BE2C (cell line): ENCODE measurements around the gene NRIP1. TPM values are rescaled to one million over a fixed set of nuclear protein-coding genes. Genes with fewer than 3 reads are reported as not detected.
A peak's percentile ranks its signal among the peaks of the same experiment; 100 is the strongest.

Experiments
- DNase-seq: peaks from one replicate; pipeline ENCODE4 v3.0.0-alpha.2; 2020
- H3K27me3 ChIP-seq: fragments of 250-450 bp; sonication (Bioruptor Pico); 2 replicates; pipeline ENCODE4 v1.5.1; 2020; ENCODE audit warnings: mild to moderate bottlenecking
- H3K36me3 ChIP-seq: fragments of 250-450 bp; sonication (Bioruptor Pico); 2 replicates; pipeline ENCODE4 v1.5.1; 2020; ENCODE audit warnings: mild to moderate bottlenecking
- H3K4me1 ChIP-seq: fragments of 250-450 bp; sonication (Bioruptor Pico); 2 replicates; pipeline ENCODE4 v1.5.1; 2020
- H3K4me3 ChIP-seq: 2 replicates; pipeline ENCODE4 v1.5.1; 2011; ENCODE audit warnings: low read depth, low read length
- H3K9me3 ChIP-seq: fragments of 250-450 bp; sonication (Bioruptor Pico); 2 replicates; pipeline ENCODE4 v1.5.1; 2020
- polyA plus RNA-seq: library from polyadenylated mRNA; unstranded; fragments of >200 nt; gene quantifications from one replicate; pipeline ENCODE4 v1.2.1, GENCODE V29; 2012; ENCODE audit warnings: low read depth, missing spikeins; ENCODE audit not compliant: insufficient read length, insufficient read depth
- TF ChIP-seq, protein P1 (sequence below): IDR thresholded peaks from 2 replicates; pipeline ENCODE4 v1.5.1; 2012; ENCODE audit warnings: mild to moderate bottlenecking, low read depth, low read length

The NRIP1 gene, protein sequence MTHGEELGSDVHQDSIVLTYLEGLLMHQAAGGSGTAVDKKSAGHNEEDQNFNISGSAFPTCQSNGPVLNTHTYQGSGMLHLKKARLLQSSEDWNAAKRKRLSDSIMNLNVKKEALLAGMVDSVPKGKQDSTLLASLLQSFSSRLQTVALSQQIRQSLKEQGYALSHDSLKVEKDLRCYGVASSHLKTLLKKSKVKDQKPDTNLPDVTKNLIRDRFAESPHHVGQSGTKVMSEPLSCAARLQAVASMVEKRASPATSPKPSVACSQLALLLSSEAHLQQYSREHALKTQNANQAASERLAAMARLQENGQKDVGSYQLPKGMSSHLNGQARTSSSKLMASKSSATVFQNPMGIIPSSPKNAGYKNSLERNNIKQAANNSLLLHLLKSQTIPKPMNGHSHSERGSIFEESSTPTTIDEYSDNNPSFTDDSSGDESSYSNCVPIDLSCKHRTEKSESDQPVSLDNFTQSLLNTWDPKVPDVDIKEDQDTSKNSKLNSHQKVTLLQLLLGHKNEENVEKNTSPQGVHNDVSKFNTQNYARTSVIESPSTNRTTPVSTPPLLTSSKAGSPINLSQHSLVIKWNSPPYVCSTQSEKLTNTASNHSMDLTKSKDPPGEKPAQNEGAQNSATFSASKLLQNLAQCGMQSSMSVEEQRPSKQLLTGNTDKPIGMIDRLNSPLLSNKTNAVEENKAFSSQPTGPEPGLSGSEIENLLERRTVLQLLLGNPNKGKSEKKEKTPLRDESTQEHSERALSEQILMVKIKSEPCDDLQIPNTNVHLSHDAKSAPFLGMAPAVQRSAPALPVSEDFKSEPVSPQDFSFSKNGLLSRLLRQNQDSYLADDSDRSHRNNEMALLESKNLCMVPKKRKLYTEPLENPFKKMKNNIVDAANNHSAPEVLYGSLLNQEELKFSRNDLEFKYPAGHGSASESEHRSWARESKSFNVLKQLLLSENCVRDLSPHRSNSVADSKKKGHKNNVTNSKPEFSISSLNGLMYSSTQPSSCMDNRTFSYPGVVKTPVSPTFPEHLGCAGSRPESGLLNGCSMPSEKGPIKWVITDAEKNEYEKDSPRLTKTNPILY (N-terminal part only)
- 11.1 TPM for polyA plus RNA-seq

DNA sequence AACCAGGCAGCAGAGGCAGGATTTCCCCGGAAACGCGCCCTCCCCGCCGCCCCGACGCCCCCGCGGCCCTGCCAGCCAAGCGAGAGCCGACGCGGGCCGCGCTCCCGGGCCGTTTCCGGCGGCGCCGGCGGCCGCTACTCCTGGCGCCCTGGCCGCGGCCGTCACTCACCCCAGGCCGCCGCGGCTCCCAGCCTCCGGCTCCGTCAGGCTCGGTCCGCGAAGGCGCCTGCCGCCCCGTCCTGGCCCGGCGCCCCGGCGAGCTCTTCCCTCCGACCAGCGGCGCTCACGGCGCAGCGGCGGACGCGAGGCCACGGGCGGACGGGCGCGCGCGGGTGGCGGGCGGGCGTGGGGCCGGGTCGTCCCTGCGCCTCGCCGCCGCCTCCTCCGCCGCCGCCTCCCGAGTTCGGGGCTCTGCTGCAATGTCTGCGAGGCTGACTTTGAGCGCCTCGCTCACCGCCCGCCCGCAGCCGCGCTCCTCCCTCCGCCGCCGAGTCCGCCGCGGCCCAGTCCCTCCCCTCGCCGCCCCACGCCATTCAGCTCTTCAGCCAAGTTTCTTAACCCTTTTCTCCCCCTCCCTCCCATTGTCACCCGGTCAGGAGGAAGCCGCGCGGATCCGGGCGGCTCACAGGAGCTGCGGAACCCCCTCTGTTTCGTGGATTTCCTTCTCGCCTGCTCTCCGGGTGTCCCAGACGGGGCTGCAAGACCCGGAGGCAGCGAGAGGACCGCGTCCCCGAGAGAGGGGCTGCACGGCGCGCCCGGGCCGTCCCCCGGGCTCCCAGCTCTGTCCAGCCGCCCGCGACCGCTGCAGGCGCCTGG is at the start of gene NRIP1:
NRIP1 (minus strand) TSS at position 425 of the 816 bp plus-strand sequence. CDS start 96,808 bp downstream, outside the sequence.
- peak; percentile 91 for DNase-seq
- peak within 1 kb of the TSS; percentile 78 for H3K4me3 ChIP-seq
- TF ChIP-seq, protein P1, sequence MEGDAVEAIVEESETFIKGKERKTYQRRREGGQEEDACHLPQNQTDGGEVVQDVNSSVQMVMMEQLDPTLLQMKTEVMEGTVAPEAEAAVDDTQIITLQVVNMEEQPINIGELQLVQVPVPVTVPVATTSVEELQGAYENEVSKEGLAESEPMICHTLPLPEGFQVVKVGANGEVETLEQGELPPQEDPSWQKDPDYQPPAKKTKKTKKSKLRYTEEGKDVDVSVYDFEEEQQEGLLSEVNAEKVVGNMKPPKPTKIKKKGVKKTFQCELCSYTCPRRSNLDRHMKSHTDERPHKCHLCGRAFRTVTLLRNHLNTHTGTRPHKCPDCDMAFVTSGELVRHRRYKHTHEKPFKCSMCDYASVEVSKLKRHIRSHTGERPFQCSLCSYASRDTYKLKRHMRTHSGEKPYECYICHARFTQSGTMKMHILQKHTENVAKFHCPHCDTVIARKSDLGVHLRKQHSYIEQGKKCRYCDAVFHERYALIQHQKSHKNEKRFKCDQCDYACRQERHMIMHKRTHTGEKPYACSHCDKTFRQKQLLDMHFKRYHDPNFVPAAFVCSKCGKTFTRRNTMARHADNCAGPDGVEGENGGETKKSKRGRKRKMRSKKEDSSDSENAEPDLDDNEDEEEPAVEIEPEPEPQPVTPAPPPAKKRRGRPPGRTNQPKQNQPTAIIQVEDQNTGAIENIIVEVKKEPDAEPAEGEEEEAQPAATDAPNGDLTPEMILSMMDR = no peak
- H3K4me1 ChIP-seq = peaks cover 19% of the 10 kb centered on the region
- H3K9me3 ChIP-seq = no peaks in the 10 kb centered on the region
- no peaks in the 10 kb centered on the region for H3K27me3 ChIP-seq
- no peaks in the 10 kb centered on the region for H3K36me3 ChIP-seq

DNA sequence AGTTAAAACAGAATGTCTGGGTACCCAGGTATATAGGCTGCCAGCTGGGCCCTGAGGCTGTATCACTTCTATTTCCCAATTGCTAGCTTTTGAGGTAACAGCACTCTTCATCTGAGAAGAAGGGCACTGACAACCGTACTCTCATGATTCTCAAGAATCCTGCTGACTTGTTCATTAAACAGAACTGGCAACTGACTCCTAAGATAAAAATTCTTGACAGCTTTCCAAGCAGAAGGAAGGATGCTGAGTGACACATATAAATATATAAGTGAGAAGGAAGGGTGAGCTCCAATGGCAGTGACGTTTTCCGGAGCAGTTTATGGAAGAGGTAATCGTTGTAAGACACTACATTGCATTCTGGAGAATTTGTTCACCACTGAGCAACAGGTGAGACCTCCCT is 48.1 kb upstream of the NRIP1 start:
- Histone ChIP-seq H3K4me1 (no peaks in the 10 kb centered on the region), H3K27me3 (no peaks in the 10 kb centered on the region), H3K36me3 (no peaks in the 10 kb centered on the region), H3K9me3 (no peaks in the 10 kb centered on the region), H3K4me3 (no peak overlapping the region)
- TF ChIP-seq, protein P1 = no peak
- DNase-seq = no peak

DNA sequence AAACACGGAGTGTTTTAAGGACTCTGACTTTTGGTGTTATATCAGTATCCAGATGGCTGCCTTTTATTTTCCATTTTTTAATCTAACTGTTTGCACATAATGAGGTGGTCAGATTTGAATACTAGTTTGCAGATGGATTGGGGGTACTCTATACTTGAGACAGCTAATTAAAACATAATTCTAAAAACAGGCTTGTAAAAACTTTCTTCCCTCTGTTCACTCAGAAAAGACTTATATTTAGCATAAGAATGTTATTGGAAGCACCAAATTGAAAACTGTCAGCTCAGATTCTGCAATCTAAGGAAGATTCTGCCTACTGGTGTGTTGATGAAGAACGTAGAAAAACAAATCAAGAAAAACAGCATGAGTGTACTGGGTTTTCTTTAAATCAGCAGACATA is 44.0 kb upstream of the NRIP1 start:
- TF ChIP-seq, protein P1 = no peak
- H3K27me3 ChIP-seq = no peaks in the 10 kb centered on the region
- H3K4me1 ChIP-seq = peaks cover 10% of the 10 kb centered on the region
- no peak for DNase-seq
- no peak overlapping the region for H3K4me3 ChIP-seq
- H3K36me3 ChIP-seq = no peaks in the 10 kb centered on the region
- H3K9me3 ChIP-seq = no peaks in the 10 kb centered on the region

DNA sequence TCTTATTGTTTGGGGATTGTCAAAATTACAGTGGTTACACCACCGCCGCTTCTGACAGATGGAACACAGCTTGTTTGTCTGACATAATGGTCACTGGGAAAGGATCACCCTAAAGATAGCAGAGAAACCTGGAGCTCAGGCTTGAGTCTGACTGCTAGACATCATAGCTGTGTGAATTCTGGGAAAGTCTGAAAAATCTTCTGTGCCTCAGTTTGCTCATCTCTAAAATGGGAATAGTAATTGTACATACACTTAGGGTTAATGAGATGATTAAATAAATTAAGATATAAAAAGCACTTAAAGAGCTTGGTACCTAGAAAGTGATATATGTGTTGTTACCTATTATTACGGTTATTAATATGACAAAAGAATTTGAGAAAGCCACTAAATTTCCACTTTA is 39.7 kb upstream of the NRIP1 start:
- peaks cover 10% of the 10 kb centered on the region for H3K4me1 ChIP-seq
- H3K27me3 ChIP-seq = no peaks in the 10 kb centered on the region
- H3K4me3 ChIP-seq = no peak overlapping the region
- DNase-seq = no peak
- TF ChIP-seq, protein P1 = no peak
- no peaks in the 10 kb centered on the region for H3K36me3 ChIP-seq
- H3K9me3 ChIP-seq = no peaks in the 10 kb centered on the region

DNA sequence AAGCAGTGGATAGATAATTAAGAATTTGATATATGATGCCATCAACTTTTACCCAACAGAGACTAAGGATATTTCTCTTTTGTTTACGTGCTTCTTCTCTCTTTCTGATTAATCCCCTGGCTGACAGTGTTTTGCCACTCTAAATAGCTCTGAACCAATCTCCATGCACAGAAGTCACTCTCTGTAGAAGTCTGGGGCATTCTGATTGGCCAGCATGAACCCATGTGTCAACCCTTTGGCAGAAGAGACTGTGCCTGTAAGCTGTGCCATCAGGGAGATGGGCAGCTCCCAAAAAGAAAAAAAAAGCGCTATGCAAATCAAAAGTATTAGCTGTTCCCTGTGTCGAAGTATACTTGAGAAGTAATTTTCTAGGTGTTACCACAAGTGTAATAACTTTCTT is 34.1 kb upstream of the NRIP1 start:
- H3K9me3 ChIP-seq = no peaks in the 10 kb centered on the region
- H3K4me1 ChIP-seq = no peaks in the 10 kb centered on the region
- TF ChIP-seq, protein P1 = no peak
- no peak overlapping the region for H3K4me3 ChIP-seq
- no peaks in the 10 kb centered on the region for H3K36me3 ChIP-seq
- no peaks in the 10 kb centered on the region for H3K27me3 ChIP-seq
- no peak for DNase-seq
